Esophagus squamous epithelium (tissue), 4 donors: ENCODE results near the gene EPHA6.

Experiments used
- POLR2A ChIP-seq, 4 donors: fragments of 450-650 bp; IDR thresholded peaks; one replicate each; pipeline ENCODE4 v1.6.1; 2017; ENCODE audit warnings: antibody characterized with exemption in 4 of 4, mild to moderate bottlenecking in 4 of 4, moderate library complexity in 3 of 4
- TF ChIP-seq, protein P1 (sequence below), 6 experiments: fragments of 450-650 bp in 4 of 6; fragments of 200-600 bp in 2 of 6; sonication (generic) in 2 of 6; IDR thresholded peaks; one replicate each; pipeline ENCODE4 v1.5.1; 2016 to 2019; ENCODE audit warnings: antibody characterized with exemption in 6 of 6, mild to moderate bottlenecking in 4 of 6, moderate library complexity in 4 of 6

DNA sequence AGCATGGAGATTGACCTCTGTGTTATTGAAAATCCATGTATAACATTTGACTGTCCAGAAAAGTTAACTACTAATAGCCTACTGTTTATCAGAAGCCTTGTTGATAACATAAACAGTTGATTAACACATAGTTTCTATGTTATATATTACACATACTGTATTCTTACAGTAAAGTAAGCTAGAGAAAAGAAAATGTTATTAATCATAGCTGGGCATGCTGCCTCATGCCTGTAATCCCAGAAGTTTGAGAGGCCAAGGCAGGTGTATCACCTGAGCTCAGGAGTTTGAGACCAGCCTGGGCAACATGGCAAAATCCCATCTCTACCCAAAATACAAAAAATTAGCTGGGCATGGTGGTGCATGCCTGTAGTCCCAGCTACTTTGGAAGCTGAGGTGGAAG lies 163.3 kb downstream of the EPHA6 start:
- TF ChIP-seq, protein P1, sequence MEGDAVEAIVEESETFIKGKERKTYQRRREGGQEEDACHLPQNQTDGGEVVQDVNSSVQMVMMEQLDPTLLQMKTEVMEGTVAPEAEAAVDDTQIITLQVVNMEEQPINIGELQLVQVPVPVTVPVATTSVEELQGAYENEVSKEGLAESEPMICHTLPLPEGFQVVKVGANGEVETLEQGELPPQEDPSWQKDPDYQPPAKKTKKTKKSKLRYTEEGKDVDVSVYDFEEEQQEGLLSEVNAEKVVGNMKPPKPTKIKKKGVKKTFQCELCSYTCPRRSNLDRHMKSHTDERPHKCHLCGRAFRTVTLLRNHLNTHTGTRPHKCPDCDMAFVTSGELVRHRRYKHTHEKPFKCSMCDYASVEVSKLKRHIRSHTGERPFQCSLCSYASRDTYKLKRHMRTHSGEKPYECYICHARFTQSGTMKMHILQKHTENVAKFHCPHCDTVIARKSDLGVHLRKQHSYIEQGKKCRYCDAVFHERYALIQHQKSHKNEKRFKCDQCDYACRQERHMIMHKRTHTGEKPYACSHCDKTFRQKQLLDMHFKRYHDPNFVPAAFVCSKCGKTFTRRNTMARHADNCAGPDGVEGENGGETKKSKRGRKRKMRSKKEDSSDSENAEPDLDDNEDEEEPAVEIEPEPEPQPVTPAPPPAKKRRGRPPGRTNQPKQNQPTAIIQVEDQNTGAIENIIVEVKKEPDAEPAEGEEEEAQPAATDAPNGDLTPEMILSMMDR (IDR thresholded peaks at IDR 0.05): no peak
- TF ChIP-seq POLR2A (IDR thresholded peaks at IDR 0.05): no peak
